NCI-H187 (cell line): Measurements from ENCODE around the gene FHOD3.

Experiments
- DNase-seq, 2 experiments: peaks; one replicate each; lab custom pipeline; 2025; lab: John Stamatoyannopoulos, UW

The FHOD3 gene

DNA sequence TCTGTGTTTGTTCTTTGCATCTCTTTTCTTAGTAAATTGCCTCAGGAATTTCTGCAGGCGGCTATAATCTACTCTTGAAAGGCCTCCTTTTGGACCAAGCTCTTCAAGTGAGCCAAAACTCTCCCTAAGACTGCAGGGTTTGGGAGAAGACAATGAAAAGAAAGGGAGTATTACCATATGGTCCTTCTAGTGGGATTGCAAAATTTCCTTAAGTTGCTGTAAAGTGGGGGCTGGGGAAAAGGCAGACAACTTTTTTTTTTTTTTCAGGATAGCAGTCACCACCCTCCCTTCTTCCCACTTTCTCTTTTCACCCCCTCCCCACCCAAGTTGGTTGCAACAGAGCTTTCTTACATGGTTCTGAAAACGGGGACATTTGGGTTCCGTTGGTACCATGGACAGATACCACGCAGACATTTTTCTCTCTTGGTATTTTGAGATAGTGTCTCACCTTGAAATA, 183.7 kb downstream of the FHOD3 start:
- DNase-seq: no peak

DNA sequence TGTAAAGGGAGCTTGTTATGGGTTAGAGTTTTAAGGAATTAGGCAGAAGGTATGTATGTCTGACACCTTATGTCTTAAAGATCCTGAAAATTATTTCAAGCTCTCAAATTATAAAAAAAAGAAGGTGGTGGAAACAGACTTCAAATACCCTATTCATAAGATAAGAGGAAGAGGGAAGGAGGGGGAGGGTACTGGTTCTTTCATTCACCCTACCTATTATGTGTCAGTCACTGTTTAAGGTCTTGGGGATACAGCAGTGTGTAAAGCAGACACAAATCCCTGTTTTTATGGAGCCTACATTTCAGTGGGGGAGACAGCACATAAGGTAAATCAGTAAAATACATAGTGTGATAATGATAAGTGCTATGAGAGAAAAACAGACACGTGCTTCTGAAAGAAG, 184.4 kb downstream of the FHOD3 start:
- no peak for DNase-seq

DNA sequence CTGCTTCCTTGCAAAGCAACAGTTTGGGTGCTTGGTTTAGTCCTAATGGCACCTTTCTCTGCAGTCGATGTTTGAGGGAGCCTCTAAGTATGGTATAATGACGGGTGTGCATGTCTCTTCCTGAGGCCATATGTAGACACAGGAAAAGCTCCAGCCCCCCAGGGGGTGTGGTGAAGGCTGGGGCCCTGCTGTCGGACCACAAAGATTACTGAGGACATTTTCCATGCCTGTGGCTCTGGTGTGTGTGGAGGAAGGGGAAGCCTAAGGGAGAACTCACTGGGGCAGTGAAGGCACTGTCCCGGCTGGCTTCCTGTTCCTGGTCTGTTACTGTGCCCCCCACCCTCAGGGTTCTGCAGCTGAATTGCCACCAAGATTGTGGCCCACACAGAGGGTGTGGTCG, 187.1 kb downstream of the FHOD3 start:
- DNase-seq: no peak

- no peak for DNase-seq
These were observed 188.3 kb downstream of the FHOD3 start for GRCh38 chr18:36485772-36486171.

- DNase-seq: no peak
These were observed 190.6 kb downstream of the FHOD3 start for GRCh38 chr18:36488131-36488530.

GRCh38 chr18:36490897-36491296, 193.4 kb downstream of the FHOD3 start:
- DNase-seq: no peak

GRCh38 chr18:36492604-36493329, 195.3 kb downstream of the FHOD3 start:
- no peak for DNase-seq

GRCh38 chr18:36493349-36494159, 196.0 kb downstream of the FHOD3 start:
- DNase-seq: no peak

- no peak for DNase-seq
These were observed 196.6 kb downstream of the FHOD3 start for GRCh38 chr18:36494160-36494437.

GRCh38 chr18:36496022-36496421, 198.5 kb downstream of the FHOD3 start:
- no peak for DNase-seq

DNA sequence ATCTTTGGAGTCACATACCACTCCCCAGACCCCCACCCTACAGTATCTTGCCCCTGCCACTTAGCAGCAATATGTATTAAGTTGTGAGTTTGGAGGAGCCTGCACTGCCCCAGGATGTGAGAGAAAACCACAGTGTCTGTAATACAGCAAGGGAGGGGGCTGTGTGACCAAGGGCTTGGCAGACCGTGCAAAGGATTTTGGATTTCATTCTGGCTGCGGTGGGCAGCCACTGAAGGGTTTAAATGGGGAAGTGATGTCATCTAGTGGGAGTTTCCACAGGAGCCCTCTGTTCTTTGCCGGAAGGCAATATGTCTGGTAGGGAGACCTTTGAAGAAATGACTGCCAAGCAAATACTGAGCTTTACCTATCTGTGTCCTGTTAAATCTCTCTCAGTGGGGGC, 202.4 kb downstream of the FHOD3 start:
- DNase-seq: no peak

DNA sequence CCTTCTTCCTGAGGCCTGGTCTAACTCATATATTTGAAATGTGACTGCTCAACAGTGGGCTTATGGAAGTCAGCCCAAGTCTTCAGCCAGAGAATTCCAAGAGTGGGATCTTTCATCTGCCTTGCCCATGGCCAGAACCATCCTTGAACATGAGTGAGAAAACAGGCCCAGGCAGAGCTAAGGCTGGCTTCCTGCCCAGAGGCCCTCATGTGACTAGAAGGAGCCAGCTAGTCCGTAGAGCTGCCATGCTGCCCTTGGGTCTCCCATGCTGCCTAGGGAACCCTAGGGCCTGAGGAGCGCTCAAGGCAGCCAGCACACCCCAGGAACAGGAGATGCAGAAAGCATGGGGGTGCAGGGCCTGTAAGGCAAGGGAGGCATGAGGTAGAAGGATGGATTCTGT, 203.6 kb downstream of the FHOD3 start:
- DNase-seq: no peak

GRCh38 chr18:36503477-36503876, 206.0 kb downstream of the FHOD3 start:
- no peak for DNase-seq

DNA sequence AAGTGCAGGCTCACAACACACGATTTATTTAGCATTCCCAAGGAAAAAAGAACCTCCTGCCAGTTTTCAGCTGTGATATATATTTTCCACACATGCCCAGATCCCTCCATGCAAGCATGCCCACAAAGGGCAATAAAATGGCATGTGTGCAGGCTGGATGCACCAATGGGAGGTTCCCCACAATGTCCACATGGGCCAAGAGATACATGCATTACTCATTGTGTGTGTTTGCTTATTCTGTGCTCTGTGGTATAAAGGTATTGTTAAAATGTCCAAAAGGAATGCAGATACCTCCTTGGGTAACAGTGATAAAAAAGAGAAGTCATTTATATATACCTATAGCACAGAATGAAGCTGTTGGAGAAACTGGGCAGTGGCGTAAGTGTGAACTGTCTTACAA, 207.4 kb downstream of the FHOD3 start:
- no peak for DNase-seq

DNA sequence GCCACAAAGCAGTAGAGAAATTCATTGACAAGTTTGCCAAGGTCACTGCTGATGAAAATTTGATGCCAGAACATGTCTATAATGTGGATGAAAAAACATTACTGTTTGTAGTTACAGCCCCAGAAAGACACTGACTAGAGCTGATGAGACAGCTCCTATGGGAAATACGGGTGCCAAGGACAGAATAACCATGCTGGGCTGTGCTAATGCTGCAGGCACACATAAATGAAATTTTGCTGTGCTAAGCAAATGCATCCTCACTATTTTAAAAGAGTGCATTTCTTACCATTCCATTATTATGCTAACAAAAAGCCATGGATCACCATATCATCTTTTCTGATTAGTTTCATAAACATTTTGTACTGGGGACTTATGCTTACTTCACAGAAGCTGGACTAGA, 208.2 kb downstream of the FHOD3 start:
- no peak for DNase-seq

GRCh38 chr18:36509646-36510197, 212.2 kb downstream of the FHOD3 start:
- no peak for DNase-seq

GRCh38 chr18:36511791-36512352, 214.4 kb downstream of the FHOD3 start:
- DNase-seq: no peak

DNA sequence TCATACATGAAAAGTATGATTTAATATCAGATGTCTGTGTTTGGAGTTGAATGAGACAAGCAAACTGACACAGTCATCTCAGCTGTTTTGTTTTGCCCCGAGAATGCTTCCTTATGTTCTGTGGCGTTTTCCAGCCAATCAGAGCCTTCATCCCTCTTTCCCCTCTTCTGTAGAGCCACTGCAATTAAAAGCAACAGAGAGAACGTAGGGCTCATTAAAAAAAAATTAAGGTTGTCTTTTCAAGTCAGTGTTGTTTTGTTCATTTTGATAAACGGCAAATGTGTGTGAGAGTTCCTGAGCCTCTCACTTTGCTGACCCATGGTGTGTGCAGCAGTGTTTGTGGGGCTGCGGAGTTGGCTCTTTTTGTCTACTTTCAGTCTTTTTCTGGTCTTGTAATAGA, 216.0 kb downstream of the FHOD3 start:
- no peak for DNase-seq

DNA sequence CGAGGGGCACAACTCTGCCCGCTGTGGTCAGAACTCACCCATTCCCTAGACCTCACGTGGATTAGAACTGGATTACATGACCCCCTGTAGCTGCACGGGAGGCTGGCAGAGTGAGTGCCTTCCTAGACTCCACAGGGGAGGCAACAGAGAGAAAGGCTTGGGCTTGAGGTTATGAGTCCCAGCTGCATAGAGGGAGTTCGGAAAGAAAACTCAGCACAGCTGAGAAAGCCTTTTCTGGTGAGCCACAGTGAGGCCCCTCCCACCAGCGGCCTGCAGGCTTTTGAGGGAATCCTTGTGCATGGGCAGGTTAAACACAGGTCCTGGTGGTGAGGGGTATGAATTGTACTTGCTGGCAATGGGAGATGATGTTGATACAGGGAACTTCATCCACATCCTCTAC, 217.3 kb downstream of the FHOD3 start:
- no peak for DNase-seq

DNA sequence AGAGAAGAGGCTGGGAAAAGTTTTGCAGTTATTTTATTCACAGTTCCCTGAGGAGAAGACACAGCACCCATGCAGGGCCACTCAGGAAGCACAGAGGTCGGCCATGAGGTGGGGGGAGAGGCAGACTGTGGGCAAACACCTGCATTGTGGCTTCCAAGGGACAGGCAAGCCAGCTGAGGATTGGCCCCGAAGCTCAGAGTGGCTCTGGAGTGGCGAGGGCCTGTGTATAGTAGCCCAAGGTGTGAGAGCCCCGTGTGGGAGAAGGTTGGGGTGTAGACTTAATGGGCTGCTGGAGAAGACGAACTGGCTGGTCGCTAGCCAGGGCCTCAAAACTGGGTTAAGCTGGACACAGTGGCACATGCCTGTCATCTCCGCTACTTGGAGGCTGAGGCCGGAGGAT, 218.7 kb downstream of the FHOD3 start:
- DNase-seq: no peak

GRCh38 chr18:36516726-36517125, 219.2 kb downstream of the FHOD3 start:
- no peak for DNase-seq

- no peak for DNase-seq
These were observed 221.3 kb downstream of the FHOD3 start for GRCh38 chr18:36518839-36519238.

DNA sequence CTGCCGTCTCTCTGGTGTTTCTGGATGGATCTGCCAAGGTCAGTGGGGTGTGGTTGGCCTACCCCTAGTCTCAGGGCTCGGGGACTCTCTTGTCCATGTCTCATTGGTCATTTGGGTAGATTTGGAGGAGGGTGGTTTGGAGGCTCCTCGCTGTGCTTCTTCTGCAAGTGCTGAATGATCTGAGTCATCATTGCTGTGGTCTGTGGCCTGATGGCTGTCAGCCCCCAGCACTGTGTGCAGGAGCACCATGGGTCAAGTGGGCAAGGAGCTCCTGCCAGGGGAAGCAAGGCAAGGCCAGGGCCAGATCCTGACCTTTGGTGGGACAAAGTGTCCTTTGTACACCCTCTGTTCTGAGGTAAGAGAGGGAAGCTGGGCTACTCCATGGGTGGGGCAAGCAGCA, 221.8 kb downstream of the FHOD3 start:
- no peak for DNase-seq
